Activated CD8-positive, alpha-beta T cell treated with anti-CD3 and anti-CD28 coated beads, Interleukin-2, amount 10 ng/mL, durations not matched to agents 7 days and 5 days (primary cell): ENCODE data around the gene STK25. TPM values are rescaled to one million over a fixed set of nuclear protein-coding genes. Genes with fewer than 3 reads are reported as not detected.

Experiments used
- ATAC-seq: fragments of 150-1000 bp; cut with Tn5 transposase; one replicate; pipeline ENCODE4 v1.10.0; 2021; ENCODE audit warnings: moderate library complexity
- CTCF ChIA-PET: fragments of 350-600 bp; sonication (Branson Sonifier 250); formaldehyde crosslinking; loops from one replicate; lab custom pipeline; 2021; ENCODE audit warnings: antibody characterized with exemption; lab: Charles Lee
- POLR2A ChIA-PET: fragments of 350-600 bp; sonication (Branson Sonifier 250); formaldehyde crosslinking; loops from one replicate; lab custom pipeline; 2021; ENCODE audit warnings: antibody characterized with exemption; lab: Charles Lee
- DNase-seq: peaks from one replicate; pipeline ENCODE4 v3.0.0-alpha.2; 2020
- H3K27ac Mint-ChIP-seq: one replicate; pipeline ENCODE4 v1.8.0; 2021; ENCODE audit warnings: mild to moderate bottlenecking, mixed read lengths
- H3K27me3 Mint-ChIP-seq: one replicate; pipeline ENCODE4 v1.8.0; 2021; ENCODE audit warnings: low read depth, mixed read lengths
- H3K36me3 Mint-ChIP-seq: one replicate; pipeline ENCODE4 v1.8.0; 2021; ENCODE audit warnings: low read depth, mixed read lengths
- H3K4me1 Mint-ChIP-seq: one replicate; pipeline ENCODE4 v1.8.0; 2021; ENCODE audit warnings: low read depth, mixed read lengths
- H3K4me3 Mint-ChIP-seq: one replicate; pipeline ENCODE4 v1.8.0; 2021; ENCODE audit warnings: mild to moderate bottlenecking, mixed read lengths
- H3K9me3 Mint-ChIP-seq: one replicate; pipeline ENCODE4 v1.8.0; 2022; ENCODE audit warnings: mixed read lengths; ENCODE audit not compliant: insufficient read depth
- total RNA-seq, 2 experiments: library from RNA; stranded (reverse); gene quantifications; one replicate each; pipeline ENCODE4 v1.2.3, GENCODE V29; 2021

STK25 gene
- total RNA-seq, 2 experiments from 2014 or later, result 114 to 132 TPM

- Mint-ChIP-seq H3K4me1 (no peaks in the 10 kb centered on the region), H3K36me3 (peaks cover 7% of the 10 kb centered on the region), H3K4me3 (no peak overlapping the region), H3K27ac (no peak overlapping the region), H3K27me3 (no peaks in the 10 kb centered on the region), H3K9me3 (no peaks in the 10 kb centered on the region)
- ChIA-PET POLR2A (no interaction called here), CTCF (no interaction called here)
- ATAC-seq (no peak), DNase-seq (no peak)
Measured at GRCh38 chr2:241495172-241496002, 13.0 kb downstream of the STK25 start.

- H3K4me3 Mint-ChIP-seq, result no peak overlapping the region
- H3K36me3 Mint-ChIP-seq, result peaks cover 7% of the 10 kb centered on the region
- H3K27me3 Mint-ChIP-seq, result no peaks in the 10 kb centered on the region
- no peaks in the 10 kb centered on the region for H3K4me1 Mint-ChIP-seq
- no peak for ATAC-seq
- ChIA-PET POLR2A (no interaction called here), CTCF (no interaction called here)
- H3K9me3 Mint-ChIP-seq, result no peaks in the 10 kb centered on the region
- H3K27ac Mint-ChIP-seq, result no peak overlapping the region
- DNase-seq, result no peak
Measured at GRCh38 chr2:241494311-241494908, 14.0 kb downstream of the STK25 start.

DNA sequence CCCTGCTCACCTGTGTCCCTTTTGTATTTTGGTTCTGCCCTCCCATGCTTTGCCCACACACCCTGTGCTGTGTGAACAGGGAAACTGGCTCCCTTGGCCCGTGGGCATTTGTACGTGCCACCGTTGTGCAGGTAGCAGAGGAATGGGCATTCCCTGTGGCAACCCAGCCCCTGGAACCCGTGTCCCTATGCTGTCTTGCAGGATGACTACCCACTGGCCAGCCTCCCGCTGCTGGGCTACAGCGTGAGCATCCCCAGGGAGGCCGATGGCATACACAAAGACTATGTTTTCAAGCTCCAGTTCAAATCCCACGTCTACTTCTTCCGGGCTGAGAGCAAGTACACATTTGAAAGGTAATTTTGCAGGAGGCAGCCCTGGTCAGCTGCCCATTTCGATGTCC is 15.3 kb downstream of the STK25 start:
- H3K4me3 Mint-ChIP-seq, result no peak overlapping the region
- H3K36me3 Mint-ChIP-seq, result peaks cover 7% of the 10 kb centered on the region
- no peak for DNase-seq
- CTCF ChIA-PET, result no interaction called here
- POLR2A ChIA-PET, result no interaction called here
- ATAC-seq, result no peak
- H3K27ac Mint-ChIP-seq, result no peak overlapping the region
- H3K4me1 Mint-ChIP-seq, result no peaks in the 10 kb centered on the region
- no peaks in the 10 kb centered on the region for H3K27me3 Mint-ChIP-seq
- no peaks in the 10 kb centered on the region for H3K9me3 Mint-ChIP-seq

- H3K4me3 Mint-ChIP-seq, result no peak overlapping the region
- no peaks in the 10 kb centered on the region for H3K27me3 Mint-ChIP-seq
- ChIA-PET CTCF (no interaction called here), POLR2A (no interaction called here)
- no peaks in the 10 kb centered on the region for H3K4me1 Mint-ChIP-seq
- no peak for DNase-seq
- no peak for ATAC-seq
- H3K36me3 Mint-ChIP-seq, result peaks cover 7% of the 10 kb centered on the region
- H3K9me3 Mint-ChIP-seq, result no peaks in the 10 kb centered on the region
- H3K27ac Mint-ChIP-seq, result no peak overlapping the region
Measured at GRCh38 chr2:241492174-241492565, 16.2 kb downstream of the STK25 start.

DNA sequence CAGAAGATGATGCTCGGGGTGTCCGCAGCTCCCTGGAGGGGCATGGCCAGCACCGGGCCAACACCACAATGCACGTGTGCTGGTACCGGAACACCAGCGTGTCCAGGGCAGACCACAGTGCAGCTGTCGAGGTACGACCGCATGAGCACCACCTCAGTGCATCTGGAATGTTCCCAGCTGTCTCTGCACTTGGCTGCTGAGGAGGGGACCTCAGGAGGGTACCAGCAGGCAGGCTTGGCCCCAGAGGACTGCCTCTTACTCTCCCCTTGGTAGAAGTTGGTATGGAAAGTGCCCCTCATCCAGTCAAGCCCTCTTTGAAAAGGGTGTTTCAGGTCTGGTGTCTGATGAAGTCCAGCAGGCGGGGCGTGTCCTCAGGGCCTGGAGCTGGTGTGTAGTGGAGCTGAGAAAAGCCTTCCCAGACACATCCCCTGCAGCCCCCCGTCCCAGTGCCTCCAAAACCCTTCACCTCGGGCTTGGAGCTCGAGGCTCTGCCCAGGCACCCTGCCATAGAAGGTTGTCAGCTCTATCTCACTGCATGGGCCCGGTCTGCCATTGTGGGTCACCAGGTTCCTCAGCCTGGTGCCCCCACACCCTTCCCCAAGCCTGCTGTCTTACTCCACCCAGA is 16.7 kb downstream of the STK25 start:
- CTCF ChIA-PET, result no interaction called here
- Mint-ChIP-seq H3K9me3 (no peaks in the 10 kb centered on the region), H3K36me3 (peaks cover 7% of the 10 kb centered on the region), H3K4me1 (no peaks in the 10 kb centered on the region), H3K27me3 (no peaks in the 10 kb centered on the region), H3K4me3 (no peak overlapping the region), H3K27ac (no peak overlapping the region)
- no peak for ATAC-seq
- POLR2A ChIA-PET, result no interaction called here
- DNase-seq, result no peak

DNA sequence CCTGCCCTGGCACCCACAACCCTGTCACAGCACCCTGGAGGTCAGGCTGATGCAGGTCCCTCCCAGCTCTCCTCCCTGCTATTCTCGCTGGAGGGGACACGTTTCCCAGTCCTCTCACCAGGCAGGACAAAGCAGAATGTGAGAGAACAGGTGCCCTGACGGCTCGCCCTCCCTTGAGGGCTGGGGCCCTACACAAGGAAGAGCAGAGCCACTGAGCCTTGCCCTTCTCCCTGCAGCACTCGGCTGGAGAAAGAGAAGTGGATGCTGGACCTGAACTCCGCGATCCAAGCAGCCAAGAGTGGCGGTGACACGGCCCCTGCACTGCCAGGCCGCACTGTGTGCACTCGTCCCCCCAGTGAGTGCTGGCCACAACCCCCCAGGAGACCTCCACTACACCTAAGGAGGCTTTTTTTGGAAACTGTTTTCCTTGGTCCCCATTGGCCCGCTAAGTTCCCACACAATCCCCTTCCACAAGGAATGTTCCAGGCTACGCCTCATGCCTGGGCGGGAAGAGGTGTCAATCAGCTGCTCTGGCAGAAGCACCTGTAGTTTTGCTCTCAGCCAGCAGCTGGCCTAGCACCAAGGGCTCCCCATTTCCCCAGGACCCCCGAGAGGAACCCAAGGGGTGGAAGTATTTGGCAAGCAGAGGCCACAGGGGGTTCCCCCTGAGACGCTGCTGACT is 17.4 kb downstream of the STK25 start:
- H3K4me3 Mint-ChIP-seq, result no peak overlapping the region
- H3K36me3 Mint-ChIP-seq, result peaks cover 7% of the 10 kb centered on the region
- no peaks in the 10 kb centered on the region for H3K9me3 Mint-ChIP-seq
- POLR2A ChIA-PET, result no interaction called here
- DNase-seq (no peak), ATAC-seq (no peak)
- H3K27me3 Mint-ChIP-seq, result no peaks in the 10 kb centered on the region
- H3K4me1 Mint-ChIP-seq, result no peaks in the 10 kb centered on the region
- CTCF ChIA-PET, result no interaction called here
- no peak overlapping the region for H3K27ac Mint-ChIP-seq

GRCh38 chr2:241489733-241490680 is 18.4 kb downstream of the STK25 start:
- DNase-seq, result no peak
- Mint-ChIP-seq H3K36me3 (peaks cover 2% of the 10 kb centered on the region), H3K27me3 (no peaks in the 10 kb centered on the region), H3K4me3 (no peak overlapping the region), H3K27ac (no peak overlapping the region), H3K4me1 (no peaks in the 10 kb centered on the region), H3K9me3 (no peaks in the 10 kb centered on the region)
- ChIA-PET POLR2A (no interaction called here), CTCF (no interaction called here)
- no peak for ATAC-seq

DNA sequence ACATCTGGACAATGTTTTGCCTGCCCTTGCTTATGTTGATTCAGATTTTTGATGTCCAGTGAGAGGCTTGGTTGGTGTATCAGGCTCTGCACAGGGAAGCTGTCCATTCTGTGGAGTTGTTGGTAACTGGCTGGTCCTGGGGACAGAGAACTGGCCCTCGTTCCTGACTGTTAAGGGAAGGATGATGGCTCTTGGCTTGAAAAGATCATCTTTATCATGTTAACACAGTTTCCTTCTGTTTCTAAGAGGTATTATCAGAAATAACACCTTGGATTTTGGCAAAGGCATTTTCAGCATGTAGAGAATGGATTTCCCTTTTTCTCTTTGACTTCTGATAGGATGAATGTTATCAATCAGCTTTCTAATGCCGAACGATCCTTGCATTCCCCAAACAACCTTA is 19.3 kb downstream of the STK25 start:
- ChIA-PET CTCF (no interaction called here), POLR2A (no interaction called here)
- no peaks in the 10 kb centered on the region for H3K9me3 Mint-ChIP-seq
- H3K36me3 Mint-ChIP-seq, result no peaks in the 10 kb centered on the region
- no peaks in the 10 kb centered on the region for H3K4me1 Mint-ChIP-seq
- no peak overlapping the region for H3K4me3 Mint-ChIP-seq
- ATAC-seq (no peak), DNase-seq (no peak)
- H3K27me3 Mint-ChIP-seq, result no peaks in the 10 kb centered on the region
- no peak overlapping the region for H3K27ac Mint-ChIP-seq

GRCh38 chr2:241485172-241485911 is 23.0 kb downstream of the STK25 start:
- H3K27me3 Mint-ChIP-seq, result no peaks in the 10 kb centered on the region
- no peak overlapping the region for H3K27ac Mint-ChIP-seq
- H3K9me3 Mint-ChIP-seq, result no peaks in the 10 kb centered on the region
- POLR2A ChIA-PET, result no interaction called here
- H3K4me3 Mint-ChIP-seq, result no peak overlapping the region
- ATAC-seq, result no peak
- CTCF ChIA-PET, result no interaction called here
- no peaks in the 10 kb centered on the region for H3K4me1 Mint-ChIP-seq
- no peaks in the 10 kb centered on the region for H3K36me3 Mint-ChIP-seq
- no peak for DNase-seq

GRCh38 chr2:241483305-241483704 is 25.1 kb downstream of the STK25 start:
- no peak overlapping the region for H3K4me3 Mint-ChIP-seq
- no peaks in the 10 kb centered on the region for H3K36me3 Mint-ChIP-seq
- no peak overlapping the region for H3K27ac Mint-ChIP-seq
- H3K4me1 Mint-ChIP-seq, result no peaks in the 10 kb centered on the region
- no peaks in the 10 kb centered on the region for H3K27me3 Mint-ChIP-seq
- ATAC-seq (no peak), DNase-seq (no peak)
- ChIA-PET CTCF (no interaction called here), POLR2A (no interaction called here)
- H3K9me3 Mint-ChIP-seq, result no peaks in the 10 kb centered on the region
